Hippocampal formation (tissue), 2 donors: ENCODE results near the gene SELENOW.
"Not testable (repeated sequence)": the region's sequence is repeated elsewhere in the genome, so short reads cannot be mapped to it uniquely, and the experiment has no call there.

ENCODE experiments used
- DNase-seq, 2 donors: peaks; one replicate each; lab custom pipeline; 2025; lab: John Stamatoyannopoulos, UW

SELENOW gene

GRCh38 chr19:47756953-47757608, 21.4 kb upstream of the SELENOW start:
- no peak for DNase-seq

GRCh38 chr19:47757617-47758442, 20.7 kb upstream of the SELENOW start:
- DNase-seq: no peak

- DNase-seq: no peak
Measured at GRCh38 chr19:47758443-47758804, 20.1 kb upstream of the SELENOW start.

- no peak for DNase-seq
Measured at GRCh38 chr19:47760632-47760999, 17.9 kb upstream of the SELENOW start.

GRCh38 chr19:47761566-47761965, 16.9 kb upstream of the SELENOW start:
- DNase-seq: no peak

- no peak for DNase-seq
Measured at GRCh38 chr19:47762151-47762550, 16.4 kb upstream of the SELENOW start.

- DNase-seq: no peak
Measured at GRCh38 chr19:47762615-47763308, 15.7 kb upstream of the SELENOW start.

- DNase-seq: not testable (repeated sequence)
Measured at GRCh38 chr19:47764705-47765104, 13.8 kb upstream of the SELENOW start.

- DNase-seq: peak; percentile 33 to 61
Measured at GRCh38 chr19:47765523-47766358, 12.8 kb upstream of the SELENOW start.

- no peak for DNase-seq
Measured at GRCh38 chr19:47766359-47766620, 12.2 kb upstream of the SELENOW start.

- no peak for DNase-seq
Measured at GRCh38 chr19:47766670-47767069, 11.8 kb upstream of the SELENOW start.

GRCh38 chr19:47767349-47767748, 11.2 kb upstream of the SELENOW start:
- DNase-seq: no peak

GRCh38 chr19:47768604-47769003, 9.9 kb upstream of the SELENOW start:
- no peak for DNase-seq

- DNase-seq: no peak
Measured at GRCh38 chr19:47769534-47769933, 9.0 kb upstream of the SELENOW start.

GRCh38 chr19:47771291-47771690, 7.2 kb upstream of the SELENOW start:
- DNase-seq: not testable (repeated sequence)

GRCh38 chr19:47776568-47776967, 1.9 kb upstream of the SELENOW start:
- peak; percentile 9 to 21 for DNase-seq

GRCh38 chr19:47777245-47778048, 1.1 kb upstream of the SELENOW start:
- DNase-seq: not testable (repeated sequence)

- DNase-seq: peak; percentile 26 to 39
Measured at GRCh38 chr19:47778954-47779351, 450 bp downstream of the SELENOW start.

- peak in 1 of 2 donors; percentile 19 for DNase-seq
Measured at GRCh38 chr19:47779524-47780214, 1.2 kb downstream of the SELENOW start.

GRCh38 chr19:47780215-47780551, 1.7 kb downstream of the SELENOW start:
- DNase-seq: no peak
